ENCODE data around the gene ATF7IP2.

DNA sequence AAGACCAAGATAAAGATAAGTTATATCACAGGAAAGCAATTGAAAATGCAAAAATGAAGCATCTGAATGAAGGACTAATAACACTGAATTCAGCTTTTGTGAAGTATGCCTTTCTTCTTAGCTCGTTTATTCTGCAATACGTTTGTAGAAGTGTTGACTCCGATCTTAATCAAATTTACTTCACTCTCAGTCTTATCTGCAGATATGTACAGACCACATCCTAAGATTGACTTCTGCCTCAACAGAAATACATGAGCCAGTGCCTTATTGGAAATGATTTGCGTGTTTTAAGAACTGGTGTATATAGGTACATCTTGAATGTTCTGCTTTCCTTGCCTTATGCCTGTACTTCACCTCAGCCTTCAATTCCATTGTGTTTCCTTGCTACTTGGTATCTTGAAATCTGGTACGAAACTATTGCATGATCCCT lies 1.3 kb downstream of the ATF7IP2 start:
- TF ChIP-seq POLR2AphosphoS5 (IDR thresholded peaks at IDR 0.05), result no peak
- no peak for TF ChIP-seq CTCF (IDR thresholded peaks at IDR 0.05)
